ENCODE data around the gene SLC45A1. TPM values are rescaled to one million over a fixed set of nuclear protein-coding genes. Genes with fewer than 3 reads are reported as not detected.

Gene SLC45A1
- total and polyA plus RNA-seq, 9 of the 15 experiments (the other 6 are each of a cell fraction or from before 2014, with no cell fraction given) = not detected

GRCh38 chr1:8348047-8348776 is 30.3 kb downstream of the SLC45A1 start:
- Histone ChIP-seq H3K27ac (ENCODE audit: extremely low read depth, low read depth, low read length) (no peak overlapping the region), H3K27me3 (ENCODE audit: control insufficient read depth in 2 of 2, insufficient read depth in 2 of 2, low read length in 2 of 2) (peaks cover 29 to 54% of the 10 kb centered on the region in 2 experiments), H3K9me3 (replicated peaks; ENCODE audit: control insufficient read depth, insufficient read depth, low read depth, low read length) (no peaks in the 10 kb centered on the region), H4K20me1 (replicated peaks; ENCODE audit: control insufficient read depth, insufficient read depth, low read length) (peaks cover 34% of the 10 kb centered on the region), H3K4me2 (ENCODE audit: insufficient read depth, low read length) (no peak overlapping the region), H3K36me3 (ENCODE audit: control insufficient read depth, insufficient read depth, low read length) (no peaks in the 10 kb centered on the region; the same call in 2 of the 3 replicates), H3K4me3 (no peak overlapping the region), H3K9me1 (ENCODE audit: control insufficient read depth, insufficient read depth, low read length) (peaks cover 3% of the 10 kb centered on the region), H3K9ac (ENCODE audit: insufficient read depth in 1 of 2, low read depth in 2 of 2, low read length in 2 of 2) (no peak overlapping the region), H2AFZ (ENCODE audit: low read depth, low read length) (no peak overlapping the region), H3K79me2 (ENCODE audit: control insufficient read depth, insufficient read depth, low read length) (no peaks in the 10 kb centered on the region), H3K4me1 (replicated peaks in 1 of 2; ENCODE audit: control insufficient read depth in 2 of 2, insufficient read depth in 2 of 2, low read length in 2 of 2) (peaks cover 0 to 32% of the 10 kb centered on the region in 2 experiments; a peak in 3 of 5 replicates)
- in situ Hi-C loops (cut with MboI) = no loop called here
- ATAC-seq (no peak), FAIRE-seq (no peak), DNase-seq (ENCODE audit: extremely low read depth in 1 of 4, low spot score in 3 of 4) (no peak)
- 13% methylated on average over 21 of the region's 21 CpGs for WGBS (ENCODE audit: insufficient coverage, low coverage, missing lambda C conversion rate)
- no peak for TF ChIP-seq RBM17 (IDR thresholded peaks at IDR 0.05; ENCODE audit: borderline replicate concordance, low read depth, low read length)
- TF ChIP-seq SIRT6 (IDR thresholded peaks at IDR 0.05; ENCODE audit: low read depth, low read length) = no peak
- no peak for TF ChIP-seq MTA2 (IDR thresholded peaks at IDR 0.05; ENCODE audit: low read depth)
- TF ChIP-seq GABPB2 (CRISPR knock-in tag; conservative IDR thresholded peaks at IDR 0.05) = no peak
- no peak for TF ChIP-seq NR1H2 (CRISPR knock-in tag; IDR thresholded peaks at IDR 0.05)
- TF ChIP-seq CC2D1A (IDR thresholded peaks at IDR 0.05) = no peak
- no peak for TF ChIP-seq JUNB (CRISPR knock-in tag; conservative IDR thresholded peaks at IDR 0.05)
- no peak for TF ChIP-seq LEF1 (IDR thresholded peaks at IDR 0.05)
- TF ChIP-seq SIN3B (IDR thresholded peaks at IDR 0.05; ENCODE audit: low read depth) = no peak
- no peak for TF ChIP-seq ZNF239 (CRISPR knock-in tag; IDR thresholded peaks at IDR 0.05)
- TF ChIP-seq MAFK (IDR thresholded peaks at IDR 0.05; ENCODE audit: low read length) = no peak
- no peak for TF ChIP-seq E2F4 (CRISPR knock-in tag; IDR thresholded peaks at IDR 0.05; ENCODE audit: low read depth)
- TF ChIP-seq HDAC2 (IDR thresholded peaks at IDR 0.05) = no peak
- BruUV-seq (replicated peaks) = no TSS peak
- ChIA-PET CTCF (ENCODE audit: low intra/inter-chr PET ratio) (interaction anchor here (0.6 to 5.0 kb wide), 9 partner anchors 22 to 772 kb away, joined by 3 to 35 read pairs (median 8); no protein-coding TSS in a partner anchor), POLR2A (interaction anchor here (0.6 kb wide), 1 partner anchor 159 kb away, joined by 4 read pairs; no protein-coding TSS in a partner anchor)
- intact Hi-C loops (cut with micrococcal nuclease) = loop anchor here (5.0 kb wide), 1 partner anchor 681 kb away; no protein-coding TSS in a partner anchor

Data from K562 (cell line).